K562 (cell line): ENCODE results near the gene AMIGO3. TPM values are rescaled to one million over a fixed set of nuclear protein-coding genes. Genes with fewer than 3 reads are reported as not detected.

Experiments
- MYNN ChIP-seq, 2 experiments: sonication (generic); formaldehyde crosslinking in 1 of 2; IDR thresholded peaks; 2 replicates each; pipeline versions ENCODE4 v1.5.0 to v1.6.1; 2016 to 2020; ENCODE audit warnings: antibody characterized with exemption in 1 of 2, missing genetic modification reagents in 1 of 2
- NONO ChIP-seq, 2 experiments: fragments of 200-400 bp in 1 of 2; fragments of 450-650 bp in 1 of 2; formaldehyde crosslinking in 1 of 2; IDR thresholded peaks; 2 replicates each; pipeline ENCODE4 v1.6.1; 2017; ENCODE audit warnings: low read depth in 2 of 2, mild to moderate bottlenecking in 2 of 2, moderate library complexity in 2 of 2, low read length in 1 of 2
- polyA plus RNA-seq, 8 experiments: library from polyadenylated mRNA; depleted of rRNA in 4 of 8; stranded (reverse) in 5 of 8; unstranded in 3 of 8; fragments of >200 nt; fragmentation: Nextera tagmentation in 2 of 8; fragmentation: Illumina TruSeq in 1 of 8; extraction: Ambion mirVana in 2 of 8; extraction: Trizol in 1 of 8; gene quantifications; 2 replicates each; pipeline versions ENCODE4 v1.2.1 to v1.2.3, GENCODE V29; 2011 to 2014; ENCODE audit warnings: inconsistent platforms in 1 of 8, missing spikeins in 1 of 8
- total RNA-seq, 7 experiments: library from RNA; depleted of rRNA in 6 of 7; stranded (reverse); fragments of >200 nt in 6 of 7; fragmentation: Illumina TruSeq in 2 of 7; extraction: Trizol in 2 of 7; gene quantifications; 2 replicates each; pipeline versions ENCODE4 v1.2.1 to v1.2.3, GENCODE V29; 2011 to 2021; ENCODE audit warnings: low replicate concordance in 1 of 7
- TF ChIP-seq, protein P1 (sequence below): fragments of 450-650 bp; IDR thresholded peaks from 2 replicates; pipeline ENCODE4 v1.6.1; 2016; ENCODE audit warnings: mild to moderate bottlenecking, moderate library complexity
- TF ChIP-seq, protein P2 (sequence below), 3 experiments: fragments of 200-800 bp in 1 of 3; fragments of 250-450 bp in 1 of 3; fragments of 450-650 bp in 1 of 3; sonication (Bioruptor Pico) in 1 of 3; sonication (Bioruptor generic) in 1 of 3; formaldehyde crosslinking in 1 of 3; IDR thresholded peaks; 2 replicates each; pipeline versions ENCODE4 v1.6.1 to v1.8.0; 2016 to 2022; ENCODE audit warnings: mild to moderate bottlenecking in 2 of 3, missing genetic modification characterization in 2 of 3, missing compliant biosample characterization in 1 of 3, moderate library complexity in 1 of 3
- TF ChIP-seq, protein P3 (sequence below), 2 experiments: fragments of 450-650 bp in 1 of 2; IDR thresholded peaks; 2 replicates each; pipeline ENCODE4 v1.6.1; 2011 to 2017; ENCODE audit warnings: low read depth in 2 of 2, antibody characterized with exemption in 1 of 2, borderline replicate concordance in 1 of 2, low read length in 1 of 2, mild to moderate bottlenecking in 1 of 2, mixed read lengths in 1 of 2; ENCODE audit not compliant: control insufficient read depth in 1 of 2

AMIGO3 gene
- total and polyA plus RNA-seq, 9 of the 15 experiments (the other 6 are each of a cell fraction or from before 2014, with no cell fraction given) = 0.13 to 2.8 (median 0.44) TPM; not detected in 4

DNA sequence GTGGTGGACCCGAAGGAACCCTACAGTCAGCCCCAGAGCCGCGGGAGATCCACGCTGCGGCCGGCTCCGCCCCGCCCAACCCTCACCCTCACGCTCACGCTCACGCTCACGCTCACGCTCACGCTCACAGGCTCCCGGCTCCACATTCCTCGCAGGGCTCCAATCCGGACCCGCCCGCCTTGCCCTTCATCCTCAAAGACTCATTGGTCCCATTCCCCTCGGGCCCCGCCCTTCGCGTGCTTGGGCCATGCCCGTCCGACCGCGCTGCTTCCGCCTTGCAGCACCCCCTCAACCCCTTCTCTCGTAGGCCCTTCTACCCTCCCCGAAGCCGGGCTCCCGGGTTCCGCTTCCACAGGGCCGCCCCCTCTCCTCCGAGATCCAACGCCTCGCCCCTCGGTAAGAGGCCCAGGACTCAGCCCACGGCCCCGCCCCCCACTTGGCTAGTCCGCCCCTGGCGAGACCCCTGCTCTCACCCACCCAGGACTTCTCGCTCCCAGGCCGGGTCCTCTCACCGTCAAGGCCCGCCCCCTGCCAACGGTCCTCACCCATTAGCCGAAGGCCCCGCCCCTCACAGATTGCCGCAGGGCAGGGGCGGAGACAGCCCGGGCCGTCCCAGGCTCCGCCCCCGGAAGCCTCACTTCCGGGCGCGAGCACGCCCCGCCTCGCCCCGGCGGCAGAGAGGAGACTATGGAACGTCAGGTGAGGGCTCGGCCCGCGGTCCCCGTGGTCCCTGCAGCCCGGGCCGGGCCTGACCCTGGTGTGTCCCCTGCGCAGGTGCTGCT is 45.6 kb downstream of the AMIGO3 start, which contains the start of gene APEH (continued):
- TF ChIP-seq, protein P1, sequence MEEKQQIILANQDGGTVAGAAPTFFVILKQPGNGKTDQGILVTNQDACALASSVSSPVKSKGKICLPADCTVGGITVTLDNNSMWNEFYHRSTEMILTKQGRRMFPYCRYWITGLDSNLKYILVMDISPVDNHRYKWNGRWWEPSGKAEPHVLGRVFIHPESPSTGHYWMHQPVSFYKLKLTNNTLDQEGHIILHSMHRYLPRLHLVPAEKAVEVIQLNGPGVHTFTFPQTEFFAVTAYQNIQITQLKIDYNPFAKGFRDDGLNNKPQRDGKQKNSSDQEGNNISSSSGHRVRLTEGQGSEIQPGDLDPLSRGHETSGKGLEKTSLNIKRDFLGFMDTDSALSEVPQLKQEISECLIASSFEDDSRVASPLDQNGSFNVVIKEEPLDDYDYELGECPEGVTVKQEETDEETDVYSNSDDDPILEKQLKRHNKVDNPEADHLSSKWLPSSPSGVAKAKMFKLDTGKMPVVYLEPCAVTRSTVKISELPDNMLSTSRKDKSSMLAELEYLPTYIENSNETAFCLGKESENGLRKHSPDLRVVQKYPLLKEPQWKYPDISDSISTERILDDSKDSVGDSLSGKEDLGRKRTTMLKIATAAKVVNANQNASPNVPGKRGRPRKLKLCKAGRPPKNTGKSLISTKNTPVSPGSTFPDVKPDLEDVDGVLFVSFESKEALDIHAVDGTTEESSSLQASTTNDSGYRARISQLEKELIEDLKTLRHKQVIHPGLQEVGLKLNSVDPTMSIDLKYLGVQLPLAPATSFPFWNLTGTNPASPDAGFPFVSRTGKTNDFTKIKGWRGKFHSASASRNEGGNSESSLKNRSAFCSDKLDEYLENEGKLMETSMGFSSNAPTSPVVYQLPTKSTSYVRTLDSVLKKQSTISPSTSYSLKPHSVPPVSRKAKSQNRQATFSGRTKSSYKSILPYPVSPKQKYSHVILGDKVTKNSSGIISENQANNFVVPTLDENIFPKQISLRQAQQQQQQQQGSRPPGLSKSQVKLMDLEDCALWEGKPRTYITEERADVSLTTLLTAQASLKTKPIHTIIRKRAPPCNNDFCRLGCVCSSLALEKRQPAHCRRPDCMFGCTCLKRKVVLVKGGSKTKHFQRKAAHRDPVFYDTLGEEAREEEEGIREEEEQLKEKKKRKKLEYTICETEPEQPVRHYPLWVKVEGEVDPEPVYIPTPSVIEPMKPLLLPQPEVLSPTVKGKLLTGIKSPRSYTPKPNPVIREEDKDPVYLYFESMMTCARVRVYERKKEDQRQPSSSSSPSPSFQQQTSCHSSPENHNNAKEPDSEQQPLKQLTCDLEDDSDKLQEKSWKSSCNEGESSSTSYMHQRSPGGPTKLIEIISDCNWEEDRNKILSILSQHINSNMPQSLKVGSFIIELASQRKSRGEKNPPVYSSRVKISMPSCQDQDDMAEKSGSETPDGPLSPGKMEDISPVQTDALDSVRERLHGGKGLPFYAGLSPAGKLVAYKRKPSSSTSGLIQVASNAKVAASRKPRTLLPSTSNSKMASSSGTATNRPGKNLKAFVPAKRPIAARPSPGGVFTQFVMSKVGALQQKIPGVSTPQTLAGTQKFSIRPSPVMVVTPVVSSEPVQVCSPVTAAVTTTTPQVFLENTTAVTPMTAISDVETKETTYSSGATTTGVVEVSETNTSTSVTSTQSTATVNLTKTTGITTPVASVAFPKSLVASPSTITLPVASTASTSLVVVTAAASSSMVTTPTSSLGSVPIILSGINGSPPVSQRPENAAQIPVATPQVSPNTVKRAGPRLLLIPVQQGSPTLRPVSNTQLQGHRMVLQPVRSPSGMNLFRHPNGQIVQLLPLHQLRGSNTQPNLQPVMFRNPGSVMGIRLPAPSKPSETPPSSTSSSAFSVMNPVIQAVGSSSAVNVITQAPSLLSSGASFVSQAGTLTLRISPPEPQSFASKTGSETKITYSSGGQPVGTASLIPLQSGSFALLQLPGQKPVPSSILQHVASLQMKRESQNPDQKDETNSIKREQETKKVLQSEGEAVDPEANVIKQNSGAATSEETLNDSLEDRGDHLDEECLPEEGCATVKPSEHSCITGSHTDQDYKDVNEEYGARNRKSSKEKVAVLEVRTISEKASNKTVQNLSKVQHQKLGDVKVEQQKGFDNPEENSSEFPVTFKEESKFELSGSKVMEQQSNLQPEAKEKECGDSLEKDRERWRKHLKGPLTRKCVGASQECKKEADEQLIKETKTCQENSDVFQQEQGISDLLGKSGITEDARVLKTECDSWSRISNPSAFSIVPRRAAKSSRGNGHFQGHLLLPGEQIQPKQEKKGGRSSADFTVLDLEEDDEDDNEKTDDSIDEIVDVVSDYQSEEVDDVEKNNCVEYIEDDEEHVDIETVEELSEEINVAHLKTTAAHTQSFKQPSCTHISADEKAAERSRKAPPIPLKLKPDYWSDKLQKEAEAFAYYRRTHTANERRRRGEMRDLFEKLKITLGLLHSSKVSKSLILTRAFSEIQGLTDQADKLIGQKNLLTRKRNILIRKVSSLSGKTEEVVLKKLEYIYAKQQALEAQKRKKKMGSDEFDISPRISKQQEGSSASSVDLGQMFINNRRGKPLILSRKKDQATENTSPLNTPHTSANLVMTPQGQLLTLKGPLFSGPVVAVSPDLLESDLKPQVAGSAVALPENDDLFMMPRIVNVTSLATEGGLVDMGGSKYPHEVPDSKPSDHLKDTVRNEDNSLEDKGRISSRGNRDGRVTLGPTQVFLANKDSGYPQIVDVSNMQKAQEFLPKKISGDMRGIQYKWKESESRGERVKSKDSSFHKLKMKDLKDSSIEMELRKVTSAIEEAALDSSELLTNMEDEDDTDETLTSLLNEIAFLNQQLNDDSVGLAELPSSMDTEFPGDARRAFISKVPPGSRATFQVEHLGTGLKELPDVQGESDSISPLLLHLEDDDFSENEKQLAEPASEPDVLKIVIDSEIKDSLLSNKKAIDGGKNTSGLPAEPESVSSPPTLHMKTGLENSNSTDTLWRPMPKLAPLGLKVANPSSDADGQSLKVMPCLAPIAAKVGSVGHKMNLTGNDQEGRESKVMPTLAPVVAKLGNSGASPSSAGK = peak; percentile 87
- TF ChIP-seq MYNN (IDR thresholded peaks at IDR 0.05) = no peak
- no peak for TF ChIP-seq MYNN (CRISPR knock-in tag; IDR thresholded peaks at IDR 0.05)
- TF ChIP-seq, protein P2, sequence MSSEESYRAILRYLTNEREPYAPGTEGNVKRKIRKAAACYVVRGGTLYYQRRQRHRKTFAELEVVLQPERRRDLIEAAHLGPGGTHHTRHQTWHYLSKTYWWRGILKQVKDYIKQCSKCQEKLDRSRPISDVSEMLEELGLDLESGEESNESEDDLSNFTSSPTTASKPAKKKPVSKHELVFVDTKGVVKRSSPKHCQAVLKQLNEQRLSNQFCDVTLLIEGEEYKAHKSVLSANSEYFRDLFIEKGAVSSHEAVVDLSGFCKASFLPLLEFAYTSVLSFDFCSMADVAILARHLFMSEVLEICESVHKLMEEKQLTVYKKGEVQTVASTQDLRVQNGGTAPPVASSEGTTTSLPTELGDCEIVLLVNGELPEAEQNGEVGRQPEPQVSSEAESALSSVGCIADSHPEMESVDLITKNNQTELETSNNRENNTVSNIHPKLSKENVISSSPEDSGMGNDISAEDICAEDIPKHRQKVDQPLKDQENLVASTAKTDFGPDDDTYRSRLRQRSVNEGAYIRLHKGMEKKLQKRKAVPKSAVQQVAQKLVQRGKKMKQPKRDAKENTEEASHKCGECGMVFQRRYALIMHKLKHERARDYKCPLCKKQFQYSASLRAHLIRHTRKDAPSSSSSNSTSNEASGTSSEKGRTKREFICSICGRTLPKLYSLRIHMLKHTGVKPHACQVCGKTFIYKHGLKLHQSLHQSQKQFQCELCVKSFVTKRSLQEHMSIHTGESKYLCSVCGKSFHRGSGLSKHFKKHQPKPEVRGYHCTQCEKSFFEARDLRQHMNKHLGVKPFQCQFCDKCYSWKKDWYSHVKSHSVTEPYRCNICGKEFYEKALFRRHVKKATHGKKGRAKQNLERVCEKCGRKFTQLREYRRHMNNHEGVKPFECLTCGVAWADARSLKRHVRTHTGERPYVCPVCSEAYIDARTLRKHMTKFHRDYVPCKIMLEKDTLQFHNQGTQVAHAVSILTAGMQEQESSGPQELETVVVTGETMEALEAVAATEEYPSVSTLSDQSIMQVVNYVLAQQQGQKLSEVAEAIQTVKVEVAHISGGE (CRISPR knock-in tag; IDR thresholded peaks at IDR 0.05) = peak; percentile 86 to 97 (median 94); a peak in 5 of 6 replicates
- 0 out of 4 replicates have a peak, but pooled peaks of 1 of the 2 experiments have one; percentile 23 for TF ChIP-seq NONO (IDR thresholded peaks at IDR 0.05; ENCODE audit: low read depth in 2 of 2, low read length in 1 of 2)
- TF ChIP-seq, protein P3, sequence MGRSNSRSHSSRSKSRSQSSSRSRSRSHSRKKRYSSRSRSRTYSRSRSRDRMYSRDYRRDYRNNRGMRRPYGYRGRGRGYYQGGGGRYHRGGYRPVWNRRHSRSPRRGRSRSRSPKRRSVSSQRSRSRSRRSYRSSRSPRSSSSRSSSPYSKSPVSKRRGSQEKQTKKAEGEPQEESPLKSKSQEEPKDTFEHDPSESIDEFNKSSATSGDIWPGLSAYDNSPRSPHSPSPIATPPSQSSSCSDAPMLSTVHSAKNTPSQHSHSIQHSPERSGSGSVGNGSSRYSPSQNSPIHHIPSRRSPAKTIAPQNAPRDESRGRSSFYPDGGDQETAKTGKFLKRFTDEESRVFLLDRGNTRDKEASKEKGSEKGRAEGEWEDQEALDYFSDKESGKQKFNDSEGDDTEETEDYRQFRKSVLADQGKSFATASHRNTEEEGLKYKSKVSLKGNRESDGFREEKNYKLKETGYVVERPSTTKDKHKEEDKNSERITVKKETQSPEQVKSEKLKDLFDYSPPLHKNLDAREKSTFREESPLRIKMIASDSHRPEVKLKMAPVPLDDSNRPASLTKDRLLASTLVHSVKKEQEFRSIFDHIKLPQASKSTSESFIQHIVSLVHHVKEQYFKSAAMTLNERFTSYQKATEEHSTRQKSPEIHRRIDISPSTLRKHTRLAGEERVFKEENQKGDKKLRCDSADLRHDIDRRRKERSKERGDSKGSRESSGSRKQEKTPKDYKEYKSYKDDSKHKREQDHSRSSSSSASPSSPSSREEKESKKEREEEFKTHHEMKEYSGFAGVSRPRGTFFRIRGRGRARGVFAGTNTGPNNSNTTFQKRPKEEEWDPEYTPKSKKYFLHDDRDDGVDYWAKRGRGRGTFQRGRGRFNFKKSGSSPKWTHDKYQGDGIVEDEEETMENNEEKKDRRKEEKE (IDR thresholded peaks at IDR 0.05; ENCODE audit: borderline replicate concordance in 1 of 2, control insufficient read depth in 1 of 2, low read depth in 2 of 2, low read length in 1 of 2) = peak in 1 of 2 experiments; percentile 68; a peak in 1 of 4 replicates
